CD8-positive, alpha-beta memory T cell (primary cell): ENCODE data around the gene TFF1. TPM values are rescaled to one million over a fixed set of nuclear protein-coding genes. Genes with fewer than 3 reads are reported as not detected.
A peak's percentile ranks its signal among the peaks of the same experiment; 100 is the strongest.

Experiments
- CTCF ChIA-PET: fragments of 350-600 bp; sonication (Branson Sonifier 250); formaldehyde crosslinking; loops from one replicate; lab custom pipeline; 2021; ENCODE audit warnings: antibody characterized with exemption; lab: Charles Lee
- POLR2A ChIA-PET: fragments of 350-600 bp; sonication (Branson Sonifier 250); formaldehyde crosslinking; loops from one replicate; lab custom pipeline; 2021; ENCODE audit warnings: antibody characterized with exemption; lab: Charles Lee
- DNase-seq, 5 donors: peaks; one replicate each; pipeline versions ENCODE4 v3.0.0 to v3.0.0-alpha.2; 2020 to 2022; ENCODE audit warnings: mixed read lengths in 1 of 5
- H3K27ac ChIP-seq: one replicate; pipeline ENCODE4 v1.7.0; 2013; ENCODE audit warnings: low read depth, mild to moderate bottlenecking, low read length, moderate library complexity
- H3K27me3 ChIP-seq: 2 replicates; pipeline ENCODE4 v1.7.0; 2013; ENCODE audit warnings: low read length, mild to moderate bottlenecking; ENCODE audit not compliant: insufficient read depth, poor library complexity, severe bottlenecking
- H3K36me3 ChIP-seq: 2 replicates; pipeline ENCODE4 v1.7.0; 2013; ENCODE audit warnings: mild to moderate bottlenecking, low read length, moderate library complexity; ENCODE audit not compliant: insufficient read depth
- H3K4me1 ChIP-seq: 2 replicates; pipeline ENCODE4 v1.7.0; 2013; ENCODE audit warnings: mild to moderate bottlenecking, low read length, moderate library complexity; ENCODE audit not compliant: insufficient read depth
- H3K4me3 ChIP-seq: 2 replicates; pipeline ENCODE4 v1.7.0; 2013; ENCODE audit warnings: mild to moderate bottlenecking, low read length
- H3K9me3 ChIP-seq: 2 replicates; pipeline ENCODE4 v1.7.0; 2013; ENCODE audit warnings: mild to moderate bottlenecking, low read length
- H3K27ac Mint-ChIP-seq, 8 donors: one replicate each; pipeline ENCODE4 v1.8.0; 2020 to 2021; ENCODE audit warnings: mixed read lengths in 8 of 8, mild to moderate bottlenecking in 6 of 8, inconsistent platforms in 3 of 8, moderate library complexity in 3 of 8
- H3K27me3 Mint-ChIP-seq, 2 donors: one replicate each; pipeline ENCODE4 v1.8.0; 2020 to 2021; ENCODE audit warnings: mixed read lengths in 2 of 2, mild to moderate bottlenecking in 1 of 2, moderate library complexity in 1 of 2
- H3K36me3 Mint-ChIP-seq, 3 donors: one replicate each; pipeline ENCODE4 v1.8.0; 2020 to 2021; ENCODE audit warnings: mixed read lengths in 3 of 3, inconsistent platforms in 1 of 3, mild to moderate bottlenecking in 1 of 3
- H3K4me1 Mint-ChIP-seq, 3 donors: one replicate each; pipeline ENCODE4 v1.8.0; 2020 to 2021; ENCODE audit warnings: mixed read lengths in 3 of 3, inconsistent platforms in 1 of 3, mild to moderate bottlenecking in 1 of 3
- H3K4me3 Mint-ChIP-seq, 7 donors: one replicate each; pipeline ENCODE4 v1.8.0; 2020 to 2021; ENCODE audit warnings: mixed read lengths in 7 of 7, mild to moderate bottlenecking in 6 of 7, moderate library complexity in 4 of 7, inconsistent platforms in 2 of 7
- H3K9me3 Mint-ChIP-seq, 5 donors: one replicate each; pipeline ENCODE4 v1.8.0; 2020 to 2022; ENCODE audit warnings: mixed read lengths in 5 of 5, mild to moderate bottlenecking in 3 of 5, moderate library complexity in 2 of 5, inconsistent platforms in 1 of 5
- polyA plus RNA-seq: library from polyadenylated mRNA; unstranded; fragments of 300-500 nt; fragmentation: Illumina TruSeq; gene quantifications from one replicate; pipeline ENCODE4 v1.2.3, GENCODE V29; 2021
- total RNA-seq, 2 experiments: library from RNA; stranded (reverse); gene quantifications; one replicate each; pipeline ENCODE4 v1.2.3, GENCODE V29; 2021

The TFF1 gene
- total and polyA plus RNA-seq, 3 experiments from 2014 or later = not detected

DNA sequence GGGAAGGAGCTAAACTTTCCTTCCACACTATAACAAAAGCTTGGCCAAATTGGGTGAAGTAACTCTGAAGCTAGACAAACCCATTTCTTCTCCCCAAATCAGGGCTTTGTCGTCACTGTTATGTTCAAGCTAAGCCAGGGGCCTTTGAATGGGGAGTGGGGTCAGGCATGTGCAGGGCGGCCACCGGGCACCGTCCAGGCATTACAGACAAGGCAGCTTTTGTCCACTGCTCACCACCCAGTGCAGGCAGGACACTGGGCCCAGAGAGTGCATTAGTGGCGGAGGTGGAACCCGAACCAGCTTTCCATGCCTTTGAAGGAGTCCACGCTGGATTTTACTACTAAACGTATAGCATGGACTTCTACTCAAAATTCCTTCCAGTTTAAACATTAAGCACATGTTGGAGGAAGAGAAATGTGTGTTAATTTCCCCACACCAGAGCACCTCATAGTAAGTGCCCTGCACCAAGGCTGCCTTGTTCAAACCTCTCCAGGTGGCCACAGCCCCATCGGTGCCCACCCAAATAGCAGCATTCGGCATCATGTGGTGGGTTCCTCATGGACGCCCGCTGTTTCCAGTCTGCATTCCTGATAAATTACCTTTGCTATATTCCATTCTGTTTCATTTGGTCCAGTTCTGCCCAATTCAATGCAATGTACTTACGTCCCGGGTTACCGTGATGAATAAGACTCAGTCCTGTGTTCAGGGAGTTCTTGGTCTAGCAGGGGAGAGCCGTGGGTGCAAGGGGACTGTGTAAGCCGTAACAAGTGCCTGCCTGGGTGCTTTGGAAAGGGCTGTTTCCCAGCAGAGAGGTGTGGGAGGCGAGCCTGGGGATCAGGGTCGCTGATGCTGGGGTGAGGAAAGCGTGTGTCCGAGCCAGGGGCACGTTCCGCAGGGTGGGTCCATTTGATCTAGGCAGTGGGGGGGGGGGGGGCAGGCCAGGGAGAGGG, 39.0 kb upstream of the TFF1 start:
- H3K36me3 Mint-ChIP-seq = peaks cover 18 to 38% (median 20%) of the 10 kb centered on the region in 3 donors
- peak overlapping the region; percentile 83 to 99 (median 96) for H3K27ac Mint-ChIP-seq
- peaks cover 65 to 76% (median 74%) of the 10 kb centered on the region in 3 donors for H3K4me1 Mint-ChIP-seq
- Histone ChIP-seq H3K4me1 (peaks cover 71% of the 10 kb centered on the region), H3K9me3 (no peaks in the 10 kb centered on the region), H3K27ac (peak overlapping the region; percentile 64), H3K4me3 (peak overlapping the region; percentile 86), H3K36me3 (peaks cover 30% of the 10 kb centered on the region), H3K27me3 (no peaks in the 10 kb centered on the region)
- peak in 1 of 5 donors; percentile 41 for DNase-seq
- peak overlapping the region; percentile 89 to 95 (median 89) for H3K4me3 Mint-ChIP-seq
- peaks cover 0 to 6% (median 4%) of the 10 kb centered on the region in 5 donors for H3K9me3 Mint-ChIP-seq
- ChIA-PET POLR2A (interaction anchor here (1.0 to 3.5 kb wide), 6 partner anchors 11 to 21 kb away, joined by 3 to 45 read pairs (median 17); no protein-coding TSS in a partner anchor), CTCF (interaction anchor here (1.2 to 4.5 kb wide), 12 partner anchors 8 to 146 kb away, joined by 3 to 27 read pairs (median 11); no protein-coding TSS in a partner anchor)
- H3K27me3 Mint-ChIP-seq = no peaks in the 10 kb centered on the region

DNA sequence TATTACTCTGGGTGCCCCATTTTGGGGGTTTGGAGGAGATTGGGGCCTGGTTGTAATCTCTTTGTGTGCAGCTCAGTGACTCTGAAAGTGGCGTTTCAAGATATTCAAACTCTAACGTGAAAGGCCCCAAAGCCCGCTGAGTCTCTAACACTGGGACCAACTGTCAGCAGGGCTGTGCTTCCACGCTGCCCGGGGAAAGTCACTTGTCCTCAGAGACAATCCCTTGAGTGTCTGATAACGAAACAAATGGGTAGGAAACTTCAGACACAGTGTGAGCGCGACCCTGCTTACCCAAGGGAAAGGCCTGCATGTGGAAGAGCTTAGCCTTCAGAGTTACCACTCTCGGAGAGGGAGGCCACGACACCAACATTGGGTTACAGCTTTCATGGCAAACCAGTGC, 38.2 kb upstream of the TFF1 start:
- Mint-ChIP-seq H3K4me1 (peaks cover 61 to 73% (median 71%) of the 10 kb centered on the region in 3 donors), H3K27ac (peak overlapping the region; percentile 83 to 99 (median 96)), H3K36me3 (peaks cover 16 to 38% (median 17%) of the 10 kb centered on the region in 3 donors), H3K27me3 (no peaks in the 10 kb centered on the region), H3K4me3 (peak overlapping the region; percentile 89 to 95 (median 89)), H3K9me3 (peaks cover 0 to 6% (median 4%) of the 10 kb centered on the region in 5 donors)
- H3K36me3 ChIP-seq = peaks cover 22% of the 10 kb centered on the region
- no peaks in the 10 kb centered on the region for H3K9me3 ChIP-seq
- peak overlapping the region; percentile 64 for H3K27ac ChIP-seq
- H3K4me3 ChIP-seq = peak overlapping the region; percentile 86
- no peaks in the 10 kb centered on the region for H3K27me3 ChIP-seq
- ChIA-PET CTCF (interaction anchor here (1.2 to 4.5 kb wide), 16 partner anchors 9 to 145 kb away, joined by 3 to 27 read pairs (median 8); no protein-coding TSS in a partner anchor), POLR2A (interaction anchor here (1.4 to 3.5 kb wide), 9 partner anchors 9 to 184 kb away, joined by 3 to 45 read pairs (median 8); partner anchors contain the start of gene SLC37A1)
- peaks cover 63% of the 10 kb centered on the region for H3K4me1 ChIP-seq
- DNase-seq = peak in 1 of 5 donors; percentile 45

- H3K27me3 Mint-ChIP-seq = no peaks in the 10 kb centered on the region
- H3K4me3 Mint-ChIP-seq = peak within 1 kb of the TSS; percentile 89 to 95 (median 89)
- Histone ChIP-seq H3K4me3 (peak within 1 kb of the TSS; percentile 86), H3K4me1 (peaks cover 57% of the 10 kb centered on the region), H3K27me3 (no peaks in the 10 kb centered on the region), H3K27ac (peak within 1 kb of the TSS; percentile 64), H3K36me3 (peaks cover 16% of the 10 kb centered on the region), H3K9me3 (no peaks in the 10 kb centered on the region)
- H3K4me1 Mint-ChIP-seq = peaks cover 57 to 74% (median 71%) of the 10 kb centered on the region in 3 donors
- H3K27ac Mint-ChIP-seq = peak within 1 kb of the TSS; percentile 83 to 99 (median 96)
- H3K9me3 Mint-ChIP-seq = peaks cover 0 to 6% (median 4%) of the 10 kb centered on the region in 5 donors
- ChIA-PET CTCF (interaction anchor here (0.9 to 4.5 kb wide), 16 partner anchors 10 to 165 kb away, joined by 3 to 27 read pairs (median 8); no protein-coding TSS in a partner anchor), POLR2A (interaction anchor here (0.9 to 3.5 kb wide), 11 partner anchors 8 to 184 kb away, joined by 3 to 45 read pairs (median 7); partner anchors contain the start of genes SLC37A1 and TMPRSS3)
- peaks cover 11 to 38% (median 14%) of the 10 kb centered on the region in 3 donors for H3K36me3 Mint-ChIP-seq
- peak in 4 of 5 donors; percentile 24 to 84 (median 76) for DNase-seq
Observed at GRCh38 chr21:42403611-42404231, 37.4 kb upstream of the TFF1 start, which contains the start of gene UBASH3A. UBASH3A (plus strand) TSS chr21:42403902; CDS start chr21:42403946, 44 bp downstream.

DNA sequence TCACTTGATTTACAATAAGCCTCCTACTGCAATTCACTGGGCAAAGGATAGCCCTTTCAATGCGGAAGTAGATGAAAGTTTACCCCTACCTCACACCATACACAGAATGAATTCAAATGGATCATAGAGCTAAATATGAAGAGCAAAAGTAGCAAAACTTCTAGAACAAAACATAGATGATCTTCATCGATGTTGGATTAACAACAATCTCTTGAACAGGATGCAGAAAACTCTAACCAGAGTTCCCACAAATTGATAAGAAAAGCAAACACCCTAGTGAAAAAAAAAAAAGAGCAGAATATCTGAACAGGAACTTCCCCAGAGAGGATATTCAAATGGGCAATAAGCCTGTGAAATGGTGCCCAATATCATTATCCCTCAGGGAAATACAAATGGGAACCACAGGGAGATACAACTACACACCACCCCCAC, 35.5 kb upstream of the TFF1 start:
- H3K27ac ChIP-seq = peak overlapping the region; percentile 35
- no peak for DNase-seq
- H3K27ac Mint-ChIP-seq = peak overlapping the region; percentile 68 to 92 (median 80)
- H3K4me3 ChIP-seq = peak overlapping the region; percentile 31
- peaks cover 0 to 6% (median 4%) of the 10 kb centered on the region in 5 donors for H3K9me3 Mint-ChIP-seq
- no peaks in the 10 kb centered on the region for H3K9me3 ChIP-seq
- H3K36me3 Mint-ChIP-seq = peaks cover 6 to 22% (median 6%) of the 10 kb centered on the region in 3 donors
- H3K4me3 Mint-ChIP-seq = peak overlapping the region; percentile 27 to 77 (median 56)
- peaks cover 52% of the 10 kb centered on the region for H3K4me1 ChIP-seq
- POLR2A ChIA-PET = interaction anchor here (0.6 to 3.5 kb wide), 6 partner anchors 8 to 581 kb away, joined by 3 to 21 read pairs (median 3); no protein-coding TSS in a partner anchor
- peaks cover 43 to 71% (median 59%) of the 10 kb centered on the region in 3 donors for H3K4me1 Mint-ChIP-seq
- CTCF ChIA-PET = interaction anchor here (3.5 to 4.5 kb wide), 2 partner anchors 20 to 28 kb away, joined by 11 to 27 read pairs; no protein-coding TSS in a partner anchor
- no peaks in the 10 kb centered on the region for H3K27me3 ChIP-seq
- H3K36me3 ChIP-seq = peaks cover 4% of the 10 kb centered on the region
- peaks cover 0 to 2% of the 10 kb centered on the region in 2 donors for H3K27me3 Mint-ChIP-seq

- Histone ChIP-seq H3K36me3 (no peaks in the 10 kb centered on the region), H3K27ac (no peak overlapping the region), H3K27me3 (no peaks in the 10 kb centered on the region), H3K9me3 (no peaks in the 10 kb centered on the region), H3K4me3 (no peak overlapping the region), H3K4me1 (peaks cover 45% of the 10 kb centered on the region)
- H3K27me3 Mint-ChIP-seq = peaks cover 0 to 2% of the 10 kb centered on the region in 2 donors
- ChIA-PET POLR2A (interaction anchor here (0.6 to 0.7 kb wide), 3 partner anchors 45 to 581 kb away, joined by 3 read pairs; no protein-coding TSS in a partner anchor), CTCF (interaction anchor here (1.1 to 4.5 kb wide), 2 partner anchors 19 to 36 kb away, joined by 3 to 27 read pairs; no protein-coding TSS in a partner anchor)
- peaks cover 0 to 15% (median 0%) of the 10 kb centered on the region in 3 donors for H3K36me3 Mint-ChIP-seq
- H3K27ac Mint-ChIP-seq = peak overlapping the region in 5 of 8 donors; percentile 6 to 92 (median 75)
- DNase-seq = no peak
- H3K9me3 Mint-ChIP-seq = peaks cover 0 to 6% (median 4%) of the 10 kb centered on the region in 5 donors
- H3K4me3 Mint-ChIP-seq = peak overlapping the region in 1 of 7 donors; percentile 77
- peaks cover 36 to 64% (median 52%) of the 10 kb centered on the region in 3 donors for H3K4me1 Mint-ChIP-seq
Observed at GRCh38 chr21:42401154-42401553, 34.8 kb upstream of the TFF1 start.

DNA sequence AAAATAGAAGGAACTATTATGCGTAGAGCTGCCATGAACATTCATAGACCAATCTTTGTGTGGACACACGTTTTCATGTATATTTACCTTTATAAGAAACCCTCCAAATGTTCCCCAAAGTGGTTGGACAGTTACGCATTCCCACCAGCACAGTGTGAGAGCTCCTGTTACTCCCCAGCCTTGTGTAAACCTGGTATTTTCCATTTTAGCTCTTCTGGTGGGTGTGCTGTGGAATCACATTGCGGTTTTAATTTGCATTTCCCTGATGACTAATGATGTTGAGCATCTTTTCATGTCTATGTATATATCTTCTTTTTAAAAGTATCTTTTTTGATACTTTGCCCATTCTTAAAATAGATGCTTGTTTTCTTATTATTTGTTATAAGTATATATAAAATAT, 34.2 kb upstream of the TFF1 start:
- Mint-ChIP-seq H3K4me3 (peak overlapping the region in 3 of 7 donors; percentile 36 to 44 (median 41)), H3K36me3 (peaks cover 0 to 12% (median 0%) of the 10 kb centered on the region in 3 donors), H3K27me3 (peaks cover 0 to 2% of the 10 kb centered on the region in 2 donors), H3K4me1 (peaks cover 34 to 61% (median 49%) of the 10 kb centered on the region in 3 donors), H3K9me3 (peaks cover 0 to 6% (median 4%) of the 10 kb centered on the region in 5 donors), H3K27ac (peak overlapping the region in 3 of 8 donors; percentile 17 to 83 (median 50))
- no peak overlapping the region for H3K27ac ChIP-seq
- peaks cover 42% of the 10 kb centered on the region for H3K4me1 ChIP-seq
- no peaks in the 10 kb centered on the region for H3K27me3 ChIP-seq
- CTCF ChIA-PET = interaction anchor here (1.1 kb wide), 1 partner anchor 37 kb away, joined by 3 read pairs; no protein-coding TSS in a partner anchor
- no peak overlapping the region for H3K4me3 ChIP-seq
- no peaks in the 10 kb centered on the region for H3K9me3 ChIP-seq
- DNase-seq = no peak
- H3K36me3 ChIP-seq = no peaks in the 10 kb centered on the region
- POLR2A ChIA-PET = interaction anchor here (0.6 kb wide), 1 partner anchor 73 kb away, joined by 3 read pairs; no protein-coding TSS in a partner anchor
